Activated naive CD4-positive, alpha-beta T cell treated with anti-CD3 and anti-CD28 coated beads, Interleukin-2, amount 50 U/mL, for 16 hours (primary cell): ENCODE measurements around the gene GNA12.
"Not testable (repeated sequence)": the region's sequence is repeated elsewhere in the genome, so short reads cannot be mapped to it uniquely, and the experiment has no call there.

Experiments
- DNase-seq: peaks from one replicate; pipeline ENCODE4 v3.0.0-alpha.2; 2020

The GNA12 gene

DNA sequence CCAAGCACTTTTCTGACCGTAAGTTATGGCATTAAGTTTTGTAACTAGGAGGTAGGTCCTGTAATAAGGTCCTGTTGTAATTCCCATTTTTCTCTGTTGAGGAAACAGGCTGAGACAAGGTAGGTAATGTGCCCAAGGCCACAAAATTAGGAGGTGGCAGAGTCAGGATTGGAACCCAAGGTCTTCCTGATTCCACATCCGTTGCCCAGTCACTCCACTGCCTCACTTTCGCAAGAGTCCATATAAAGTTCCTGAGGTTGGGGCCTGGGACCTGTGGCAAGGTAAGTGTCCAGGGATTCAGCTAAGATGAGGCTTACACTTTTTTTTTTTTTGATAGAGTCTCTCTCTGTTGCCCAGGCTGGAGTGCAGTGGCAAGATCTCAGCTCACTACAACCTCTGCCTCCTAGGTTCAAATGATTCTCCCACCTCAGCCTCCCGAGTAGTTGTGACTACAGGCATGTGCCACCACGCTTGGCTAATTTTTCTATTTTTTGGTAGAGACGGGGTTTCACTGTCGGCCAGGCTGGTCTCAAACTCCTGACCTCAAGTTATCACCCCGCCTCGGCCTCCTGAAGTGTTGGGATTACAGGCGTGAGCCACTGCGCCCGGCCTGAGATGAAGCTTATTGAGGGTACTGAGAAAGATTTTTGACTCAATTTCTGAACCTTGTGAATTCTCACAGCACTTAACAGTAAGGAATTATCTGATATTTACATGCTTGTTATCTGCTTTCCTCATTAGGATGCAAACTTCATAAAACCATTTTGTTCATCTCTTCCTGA, 20.3 kb upstream of the GNA12 start:
- no peak for DNase-seq

DNA sequence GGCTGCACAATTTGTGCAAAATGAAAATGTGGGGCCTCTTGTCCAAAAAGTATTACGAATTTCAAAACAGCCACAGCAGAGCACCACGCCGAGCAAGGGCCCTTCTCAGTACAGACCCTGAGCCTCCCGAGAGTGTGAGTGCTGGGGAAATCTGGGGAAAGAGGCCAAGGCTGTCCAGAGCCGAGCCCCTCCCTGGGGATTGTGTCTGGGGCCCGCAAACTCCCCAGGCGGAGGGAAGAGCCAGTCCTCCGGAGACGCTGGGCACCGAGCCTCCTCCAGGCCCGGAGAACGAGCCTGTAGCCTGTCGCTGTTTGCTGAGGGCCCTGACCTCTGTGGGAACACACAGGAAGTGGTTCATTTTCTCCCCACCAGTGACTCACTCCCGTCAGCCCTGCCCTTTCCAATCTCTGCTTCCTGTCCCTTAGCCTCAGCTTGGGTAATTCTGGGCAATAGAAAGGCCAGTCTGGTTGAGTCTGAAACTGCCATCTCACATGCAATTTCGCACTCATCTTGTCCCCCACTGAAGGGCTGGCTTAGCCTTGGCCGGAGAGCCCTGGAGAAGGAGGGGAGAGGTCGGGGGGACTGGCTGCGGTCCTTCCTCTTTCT, 19.5 kb upstream of the GNA12 start:
- peak; percentile 53 for DNase-seq

DNA sequence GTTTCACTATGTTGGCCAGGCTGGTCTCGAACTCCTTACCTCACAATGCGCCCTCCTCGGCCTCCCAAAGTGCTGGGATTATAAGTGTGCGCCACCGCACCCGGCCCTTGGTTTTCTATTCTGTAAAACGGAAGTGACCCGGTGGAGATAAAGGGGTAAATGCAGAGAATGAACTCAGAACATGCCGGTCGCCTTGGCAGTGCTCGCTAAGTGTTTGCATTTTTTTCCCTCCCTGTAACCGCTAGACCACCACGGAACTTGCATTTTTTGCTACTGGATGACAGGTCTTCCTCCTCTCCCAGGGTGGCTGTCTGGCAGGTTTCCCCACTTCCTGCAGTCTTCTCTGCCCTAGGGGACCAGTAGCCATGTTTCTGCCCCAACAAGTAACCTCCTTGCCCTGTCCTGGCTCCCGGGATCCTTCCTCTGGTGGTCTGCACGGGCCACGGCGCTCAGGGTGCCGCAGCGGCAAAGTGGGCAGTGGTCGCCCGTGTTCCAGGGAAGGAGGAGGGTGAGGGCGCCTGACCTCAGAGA, 18.8 kb upstream of the GNA12 start:
- no peak for DNase-seq

DNA sequence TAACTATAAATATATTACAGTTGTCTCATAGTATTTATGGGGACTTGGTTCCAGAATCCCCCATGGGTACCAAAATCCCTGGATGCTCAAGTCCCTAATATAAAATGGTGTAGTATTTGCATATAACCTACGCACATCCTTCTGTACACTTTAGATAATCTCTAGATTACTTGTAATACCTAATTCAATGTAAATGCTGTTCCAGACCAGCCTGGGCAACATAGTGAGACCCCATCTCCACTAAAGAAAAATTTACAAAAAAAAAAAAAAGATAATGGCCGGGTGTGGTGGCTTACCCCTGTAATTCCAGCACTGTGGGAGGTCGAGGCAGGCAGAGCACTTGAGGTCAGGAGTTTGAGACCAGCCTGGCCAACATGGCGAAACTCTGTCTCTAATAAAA, 17.4 kb upstream of the GNA12 start:
- DNase-seq: no peak

DNA sequence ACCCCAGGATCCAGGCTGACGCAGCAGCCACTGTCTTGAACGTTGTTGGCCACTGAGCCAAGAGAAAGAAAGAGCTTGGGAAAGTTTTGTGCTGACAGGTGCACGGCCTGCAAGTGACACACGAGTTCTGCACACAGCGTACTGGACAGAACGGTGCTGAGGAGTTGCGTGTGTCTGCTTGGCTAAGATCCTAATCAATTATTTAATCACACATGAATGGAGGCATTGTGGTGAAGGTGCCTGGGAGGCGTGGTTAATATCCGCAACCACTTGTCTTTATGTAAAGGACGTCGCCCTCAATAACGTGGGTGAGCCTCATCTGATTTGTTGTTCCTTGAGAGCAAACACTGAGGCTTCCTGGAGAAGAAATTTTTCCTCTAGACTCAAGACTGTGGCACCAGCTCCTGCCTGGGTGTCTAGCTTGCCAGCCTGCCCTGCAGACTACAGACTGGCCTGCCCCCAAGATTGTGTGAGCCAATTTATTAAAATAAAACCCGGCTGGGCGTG, 16.6 kb upstream of the GNA12 start:
- DNase-seq: no peak

DNA sequence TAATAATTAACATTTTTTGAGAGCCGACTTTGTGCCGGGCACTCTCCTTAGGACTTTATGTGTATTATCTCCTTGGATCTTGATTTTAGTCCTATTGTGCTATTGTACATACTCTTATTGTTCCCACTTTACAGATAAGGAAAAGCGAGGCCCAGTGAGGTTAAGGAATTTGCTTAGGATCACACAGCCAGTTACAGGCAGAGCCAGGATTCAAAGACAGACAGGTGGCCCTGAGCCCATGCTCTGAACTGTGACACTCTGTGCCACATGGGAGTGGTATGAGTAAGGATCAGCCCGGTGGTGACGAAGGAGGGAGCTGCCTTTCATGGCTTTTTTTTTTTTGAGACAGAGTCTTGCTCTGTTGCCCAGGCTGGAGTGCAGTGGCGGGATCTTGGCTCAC, 15.8 kb upstream of the GNA12 start:
- no peak for DNase-seq

DNA sequence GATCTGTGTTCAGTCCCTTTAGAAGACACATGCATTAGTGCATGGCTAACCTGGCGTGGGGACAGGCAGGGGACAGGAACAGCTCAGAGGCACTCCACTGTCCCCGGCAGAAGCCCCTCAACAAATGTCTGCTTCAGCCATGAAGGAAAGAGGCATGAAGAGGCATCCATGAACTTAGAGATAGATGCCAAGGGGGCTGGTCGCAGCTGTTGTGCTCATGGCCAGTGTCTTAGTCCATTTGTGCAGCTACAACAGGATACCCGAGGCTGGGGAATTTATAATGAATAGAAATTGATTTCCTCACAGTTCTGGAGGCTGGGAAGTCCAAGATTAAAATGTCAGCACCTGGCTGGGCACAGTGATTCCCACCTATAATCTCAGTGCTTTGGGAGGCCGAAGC, 14.5 kb upstream of the GNA12 start:
- no peak for DNase-seq

DNA sequence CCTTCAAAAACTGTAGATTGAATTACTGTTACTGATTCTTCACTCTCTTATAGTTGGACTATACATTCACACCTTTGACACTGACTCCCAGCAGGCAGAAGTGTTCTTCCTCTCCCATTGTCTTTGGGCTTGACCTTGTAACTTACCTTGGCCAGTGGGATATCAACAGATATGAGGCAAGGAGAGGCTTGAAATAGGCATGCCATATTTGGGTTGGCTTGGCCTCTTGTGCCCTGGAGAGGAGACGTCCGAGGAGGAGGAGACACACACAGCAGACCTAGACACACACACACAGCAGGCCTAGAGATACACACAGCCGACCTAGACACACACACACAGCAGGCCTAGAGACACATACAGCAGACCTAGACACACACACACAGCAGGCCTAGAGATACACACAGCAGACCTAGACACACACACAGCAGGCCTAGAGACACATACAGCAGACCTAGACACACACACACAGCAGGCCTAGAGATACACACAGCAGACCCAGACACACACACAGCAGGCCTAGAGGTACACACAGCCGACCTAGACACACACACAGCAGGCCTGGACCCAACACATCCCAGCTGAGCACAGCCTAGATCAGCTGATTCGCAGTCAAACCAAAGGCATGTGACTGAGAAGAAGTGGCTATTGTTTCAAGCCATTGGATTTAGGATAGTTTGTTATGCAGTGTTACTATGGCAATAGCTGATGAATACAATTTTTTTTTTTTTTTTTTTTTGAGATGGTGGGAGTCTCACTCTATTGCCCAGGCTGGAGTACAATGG, 12.5 kb upstream of the GNA12 start:
- DNase-seq: no peak

DNA sequence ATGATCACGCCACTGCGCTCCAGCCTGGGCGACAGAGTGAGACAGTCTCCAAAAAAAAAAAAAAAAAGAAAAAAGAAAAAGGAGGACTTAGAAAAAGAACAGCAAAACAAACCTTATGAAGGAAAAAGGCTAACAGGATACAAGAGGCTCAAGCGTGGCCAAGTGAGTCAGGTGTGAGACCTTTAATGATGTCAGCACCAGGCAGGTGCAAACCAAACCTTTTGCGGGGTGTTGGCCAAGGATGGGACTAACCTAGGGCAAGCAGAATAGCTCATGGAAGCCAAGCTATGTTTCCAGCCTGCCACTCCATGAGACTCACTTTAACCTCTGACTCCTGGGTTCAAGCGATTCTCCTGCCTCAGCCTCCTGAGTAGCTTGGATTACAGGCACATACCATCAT, 11.3 kb upstream of the GNA12 start:
- no peak for DNase-seq

DNA sequence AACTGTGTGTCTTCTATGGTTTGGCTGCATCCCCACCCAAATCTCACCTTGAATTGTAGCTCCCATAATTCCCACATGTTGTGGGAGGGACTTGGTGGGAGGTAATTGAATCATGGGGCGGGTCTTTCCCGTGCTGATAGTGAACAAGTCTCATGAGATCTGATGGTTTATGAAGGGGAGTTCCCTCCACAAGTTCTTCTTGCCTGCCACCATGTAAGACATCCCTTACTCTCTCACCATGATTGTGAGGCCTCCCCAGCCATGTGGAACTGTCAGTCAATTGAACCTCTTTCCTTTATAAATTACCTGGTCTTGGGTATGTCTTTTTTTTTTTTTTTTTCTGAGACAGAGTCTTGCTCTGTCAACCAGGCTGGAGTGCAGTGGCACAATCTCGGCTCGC, 9.4 kb upstream of the GNA12 start:
- not testable (repeated sequence) for DNase-seq

DNA sequence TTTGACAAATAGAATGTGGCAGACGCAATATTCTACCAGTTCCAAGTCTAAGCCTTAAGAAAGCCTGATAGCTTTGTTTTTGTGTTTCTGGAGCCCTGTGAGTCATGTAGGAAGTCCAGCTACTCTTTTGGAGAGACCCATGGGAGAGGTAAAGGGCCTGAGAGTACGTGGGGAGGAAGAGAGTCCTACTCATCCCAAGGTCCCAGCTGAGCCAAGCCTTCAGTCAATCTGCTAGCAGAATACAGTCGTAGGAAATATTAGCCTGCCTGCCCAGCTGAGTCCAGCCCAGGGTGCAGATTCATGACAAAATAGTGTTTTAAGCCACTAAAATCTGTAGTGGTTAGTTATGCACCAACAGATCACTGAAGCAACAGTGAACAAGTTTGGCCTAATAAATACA, 9.0 kb upstream of the GNA12 start:
- no peak for DNase-seq

DNA sequence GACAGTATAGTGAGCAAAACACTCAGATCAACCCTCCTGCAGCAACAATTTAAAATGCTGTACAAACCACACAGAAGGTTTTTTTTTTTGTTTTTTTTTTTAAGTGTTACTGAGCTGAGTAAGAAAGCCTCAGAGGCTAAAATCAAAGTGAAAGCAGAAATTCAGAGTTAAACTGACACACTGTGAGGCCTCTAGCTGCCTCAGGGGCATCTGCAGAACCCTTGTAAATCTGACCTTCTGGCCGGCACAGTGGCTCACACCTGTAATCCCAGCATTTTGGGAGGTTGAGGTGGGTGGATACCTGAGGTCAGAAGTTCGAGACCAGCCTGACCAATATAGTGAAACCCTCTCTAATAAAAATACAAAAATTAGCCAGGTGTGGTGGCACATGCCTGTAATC, 7.4 kb upstream of the GNA12 start:
- DNase-seq: no peak

DNA sequence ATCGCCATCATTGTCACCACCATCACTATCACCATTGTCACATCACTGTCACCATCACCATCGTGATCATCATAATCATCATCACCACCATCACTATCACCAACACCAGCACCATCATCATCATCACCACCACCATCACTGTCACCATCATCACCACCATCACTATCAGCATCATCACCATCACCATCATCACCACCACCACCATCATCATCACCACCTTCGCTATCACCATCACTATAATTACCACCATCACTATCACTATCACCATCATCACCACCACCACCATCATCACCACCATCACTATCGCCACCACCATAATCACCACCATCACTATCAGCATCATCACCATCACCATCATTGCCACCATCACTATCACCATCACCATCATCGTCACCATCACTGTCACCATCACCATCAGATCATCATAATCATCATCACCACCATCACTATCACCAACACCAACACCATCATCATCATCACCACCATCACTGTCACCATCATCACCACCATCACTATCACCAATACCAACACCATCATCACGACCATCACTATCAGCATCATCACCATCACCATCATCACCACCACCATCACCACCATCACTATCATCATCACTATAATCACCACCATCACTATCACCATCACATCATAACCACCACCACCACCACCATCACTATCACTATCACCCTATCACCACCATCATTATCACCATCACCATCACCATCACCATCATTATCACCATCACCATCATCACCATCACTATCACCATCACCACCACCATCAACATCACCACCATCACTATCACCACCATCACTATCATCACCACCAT, 6.0 kb upstream of the GNA12 start:
- DNase-seq: no peak

DNA sequence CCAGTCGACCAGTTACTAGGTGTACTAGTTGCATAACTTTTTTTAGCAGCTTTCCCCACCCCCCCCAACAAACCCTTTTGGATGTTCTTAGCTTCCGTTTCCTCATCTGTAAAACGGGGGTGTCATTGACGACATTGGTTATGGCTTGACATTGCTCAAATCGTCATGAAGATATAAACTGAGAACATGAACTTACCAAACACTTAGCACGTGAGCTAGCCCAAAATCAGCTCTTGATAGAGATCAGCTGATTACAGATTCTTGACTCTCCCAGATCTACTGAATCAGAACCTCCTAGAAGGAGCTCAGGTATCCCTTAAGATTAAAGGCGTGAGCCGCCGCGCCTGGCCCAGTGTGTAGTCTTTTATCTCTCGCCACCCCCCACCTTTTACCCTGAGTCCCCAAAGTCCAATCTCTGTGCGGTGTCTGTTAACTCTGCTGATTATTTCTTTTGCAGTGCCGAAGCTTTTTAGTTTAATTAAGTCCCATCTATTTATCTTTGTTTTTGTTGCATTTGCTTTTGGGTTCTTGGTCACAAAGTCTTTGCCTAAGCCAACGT, 1.0 kb upstream of the GNA12 start:
- no peak for DNase-seq

DNA sequence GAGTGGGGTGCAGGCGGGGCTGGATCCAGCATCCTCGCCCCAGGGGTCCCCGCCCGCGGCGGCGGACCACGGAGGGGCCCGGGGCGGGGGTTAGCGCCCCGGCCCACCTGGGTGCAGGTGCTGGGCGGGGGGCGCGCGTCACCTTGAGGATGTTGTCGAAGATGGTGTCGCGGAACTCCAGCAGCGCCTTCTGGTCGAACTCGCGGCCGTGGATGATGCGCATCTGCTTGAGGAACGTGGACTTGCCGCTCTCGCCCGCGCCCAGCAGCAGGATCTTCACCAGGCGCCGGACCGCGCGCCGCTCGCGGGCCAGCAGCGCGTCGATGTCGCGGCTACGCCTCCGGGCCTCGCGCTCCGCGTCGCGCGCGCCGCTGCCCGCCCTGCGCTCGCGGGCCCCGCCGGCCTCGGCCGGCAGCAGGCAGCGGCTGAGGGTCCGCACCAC, 376 bp downstream of the GNA12 start:
- DNase-seq: peak; percentile 38

DNA sequence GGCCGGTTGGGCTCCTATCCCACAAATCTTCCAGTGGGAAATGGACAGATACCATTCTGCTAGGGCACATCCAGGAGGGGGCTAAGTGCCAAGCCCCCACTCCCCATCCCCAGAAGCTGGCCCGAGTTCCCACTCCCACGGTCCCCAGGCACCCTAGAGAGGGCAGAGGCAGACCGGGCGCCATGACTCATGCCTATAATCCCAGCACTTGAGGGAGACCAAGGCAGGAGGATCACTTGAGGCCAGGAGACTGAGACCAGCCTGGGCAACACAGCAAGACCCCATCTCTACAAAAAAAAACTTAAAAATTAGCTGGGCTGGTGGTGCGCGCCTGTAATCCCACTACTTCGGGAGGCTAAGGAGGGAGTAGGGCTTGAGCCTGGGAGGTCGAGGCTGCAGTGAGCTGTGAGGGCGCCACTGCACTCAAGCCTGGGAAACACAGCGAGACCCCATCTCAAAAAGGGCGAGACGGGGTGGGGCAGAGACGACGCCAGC, 870 bp downstream of the GNA12 start:
- no peak for DNase-seq

DNA sequence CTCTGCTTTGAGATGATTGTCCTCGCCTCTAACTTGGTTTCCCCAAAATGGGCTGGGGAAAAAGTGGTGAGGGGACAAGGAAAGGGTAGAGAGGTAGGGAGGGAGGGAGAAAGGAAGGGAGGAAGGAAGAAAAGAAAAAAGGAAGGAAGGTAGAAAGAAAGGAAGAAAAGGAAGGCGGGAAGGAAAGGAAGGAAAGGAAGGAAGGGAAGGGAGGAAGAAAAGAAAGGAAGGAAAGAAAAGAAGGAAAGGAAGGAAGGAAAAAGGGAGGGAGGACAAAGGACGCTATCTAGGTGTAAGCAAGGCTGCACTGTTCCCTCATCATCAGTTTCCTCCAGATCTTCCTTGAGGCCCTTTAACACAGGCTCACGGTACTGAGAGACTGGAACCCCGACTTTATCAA, 2.2 kb downstream of the GNA12 start:
- DNase-seq: no peak

DNA sequence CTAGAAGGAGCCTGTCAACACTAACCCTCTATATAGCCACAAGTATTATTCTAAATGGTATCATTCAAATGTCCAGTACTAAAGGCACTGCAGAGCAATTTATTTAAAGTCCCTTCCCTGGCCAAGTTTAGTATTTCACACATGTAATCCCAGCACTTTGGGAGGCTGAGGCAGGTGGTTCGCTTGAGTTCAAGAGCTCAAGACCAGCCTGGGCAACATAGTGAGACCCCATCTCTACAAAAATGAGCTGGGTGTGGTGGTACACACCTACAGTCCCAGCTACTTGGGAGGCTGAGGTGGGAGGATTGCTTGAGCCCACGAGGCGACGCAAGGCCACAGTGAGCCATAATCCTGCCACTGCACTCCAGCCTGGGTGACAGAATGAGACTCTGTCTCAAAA, 3.6 kb downstream of the GNA12 start:
- DNase-seq: no peak

DNA sequence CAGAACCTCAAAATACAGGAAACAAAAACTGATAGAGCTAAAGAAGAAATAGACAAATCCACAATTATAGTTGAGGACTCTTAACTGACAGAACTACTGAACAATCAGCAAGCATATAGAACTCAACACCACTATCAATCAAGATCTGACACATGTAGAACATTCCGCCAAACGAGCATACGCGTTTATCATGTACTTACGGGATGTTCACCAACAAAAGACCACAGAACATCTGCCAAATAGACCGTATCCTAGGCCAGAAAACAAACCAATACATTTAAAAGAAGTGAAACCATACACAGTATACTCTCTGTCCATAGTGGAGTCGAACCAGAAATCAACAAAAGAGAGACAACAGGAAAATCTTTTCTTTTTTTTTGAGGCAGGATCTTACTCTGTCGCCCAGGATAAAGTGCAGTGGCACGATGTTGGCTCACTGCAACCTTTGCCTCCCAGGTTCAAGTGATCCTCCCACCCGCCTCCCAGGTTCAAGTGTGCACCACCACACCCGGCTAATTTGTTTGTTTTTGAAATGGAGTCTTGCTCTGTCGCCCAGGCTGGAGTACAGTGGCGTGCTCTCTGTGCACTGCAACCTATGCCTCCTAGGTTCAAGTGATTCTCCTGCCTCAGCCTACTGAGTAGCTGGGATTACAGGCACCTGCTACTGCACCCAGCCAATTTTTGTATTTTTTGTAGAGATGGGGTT, 5.1 kb downstream of the GNA12 start:
- no peak for DNase-seq

DNA sequence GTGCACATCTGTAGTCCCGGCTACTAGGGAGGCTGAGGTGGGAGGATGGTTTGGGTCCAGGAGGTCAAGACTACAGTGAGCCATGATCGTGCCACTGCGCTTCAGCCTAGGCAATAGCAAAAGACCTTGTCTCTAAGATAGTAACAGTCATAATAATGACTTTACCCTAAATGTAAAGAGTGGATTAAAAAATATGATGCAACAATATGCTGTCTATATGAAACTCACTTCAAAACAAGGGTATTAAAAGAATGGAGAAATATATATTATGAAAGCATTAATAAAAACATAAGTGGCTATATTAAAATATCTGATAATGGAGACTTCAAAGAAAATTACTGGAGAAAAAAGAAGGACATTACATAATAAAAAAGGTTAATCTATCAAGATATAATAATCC, 5.7 kb downstream of the GNA12 start:
- no peak for DNase-seq

DNA sequence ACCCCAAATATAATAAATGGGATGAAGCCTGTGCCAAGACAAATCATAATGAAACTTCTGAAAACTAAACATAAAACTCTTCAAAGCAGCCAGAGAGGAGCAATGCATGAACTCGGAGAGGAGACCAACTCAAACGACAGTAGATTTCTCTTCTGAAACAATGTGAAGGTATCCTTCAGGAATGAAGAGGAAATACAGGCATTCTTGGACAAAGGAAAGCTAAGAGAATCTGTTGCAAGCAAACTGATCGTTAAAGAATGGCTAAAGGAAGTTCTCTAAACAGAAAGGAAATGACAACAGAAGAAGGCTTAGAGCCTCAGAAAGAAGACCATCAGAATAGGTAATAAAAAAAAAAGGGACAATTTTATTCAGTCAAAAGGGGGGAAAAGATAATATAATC, 6.6 kb downstream of the GNA12 start:
- DNase-seq: no peak
